NCI-H226 (cell line): ENCODE measurements around the gene PTOV1.

Experiments used
- DNase-seq: peaks from one replicate; pipeline ENCODE4 v3.0.0-alpha.2; 2015

Gene PTOV1

GRCh38 chr19:49892716-49893115 is 41.8 kb downstream of the PTOV1 start:
- DNase-seq = no peak

- no peak for DNase-seq
Measured at GRCh38 chr19:49894011-49894664, 43.2 kb downstream of the PTOV1 start.

GRCh38 chr19:49894879-49895565 is 44.1 kb downstream of the PTOV1 start:
- DNase-seq = no peak

- DNase-seq = no peak
Measured at GRCh38 chr19:49895566-49896297, 44.8 kb downstream of the PTOV1 start.

GRCh38 chr19:49896863-49897621 is 46.1 kb downstream of the PTOV1 start, which contains the start of gene IL4I1:
Gene IL4I1, minus strand, starts transcription at chr19:49896887. Its CDS starts 727 bp downstream, at chr19:49896160.
- DNase-seq = peak; percentile 49

GRCh38 chr19:49904136-49904535 is 53.2 kb downstream of the PTOV1 start:
- no peak for DNase-seq

- no peak for DNase-seq
Measured at GRCh38 chr19:49906879-49907564, 56.1 kb downstream of the PTOV1 start.

- DNase-seq = no peak
Measured at GRCh38 chr19:49907745-49908446, 56.9 kb downstream of the PTOV1 start.

GRCh38 chr19:49908480-49909420 is 57.8 kb downstream of the PTOV1 start:
- DNase-seq = no peak

GRCh38 chr19:49910179-49910578 is 59.2 kb downstream of the PTOV1 start:
- DNase-seq = no peak
